Vein endothelial cell (primary cell): Measurements from ENCODE around the gene GTF2IRD2. TPM values are rescaled to one million over a fixed set of nuclear protein-coding genes. Genes with fewer than 3 reads are reported as not detected.

Source experiments
- small RNA-seq: library from RNA; depleted of rRNA; stranded (forward); fragments of <200 nt; gene quantifications from one replicate; pipeline ENCODE3, GENCODE V24; 2012
- total RNA-seq: library from RNA; depleted of rRNA; stranded (reverse); fragments of >200 nt; gene quantifications from 2 replicates; pipeline ENCODE4 v1.2.3, GENCODE V29; 2012

The GTF2IRD2 gene
- 4.6 and 7.5 TPM in 2 replicates for total RNA-seq

DNA sequence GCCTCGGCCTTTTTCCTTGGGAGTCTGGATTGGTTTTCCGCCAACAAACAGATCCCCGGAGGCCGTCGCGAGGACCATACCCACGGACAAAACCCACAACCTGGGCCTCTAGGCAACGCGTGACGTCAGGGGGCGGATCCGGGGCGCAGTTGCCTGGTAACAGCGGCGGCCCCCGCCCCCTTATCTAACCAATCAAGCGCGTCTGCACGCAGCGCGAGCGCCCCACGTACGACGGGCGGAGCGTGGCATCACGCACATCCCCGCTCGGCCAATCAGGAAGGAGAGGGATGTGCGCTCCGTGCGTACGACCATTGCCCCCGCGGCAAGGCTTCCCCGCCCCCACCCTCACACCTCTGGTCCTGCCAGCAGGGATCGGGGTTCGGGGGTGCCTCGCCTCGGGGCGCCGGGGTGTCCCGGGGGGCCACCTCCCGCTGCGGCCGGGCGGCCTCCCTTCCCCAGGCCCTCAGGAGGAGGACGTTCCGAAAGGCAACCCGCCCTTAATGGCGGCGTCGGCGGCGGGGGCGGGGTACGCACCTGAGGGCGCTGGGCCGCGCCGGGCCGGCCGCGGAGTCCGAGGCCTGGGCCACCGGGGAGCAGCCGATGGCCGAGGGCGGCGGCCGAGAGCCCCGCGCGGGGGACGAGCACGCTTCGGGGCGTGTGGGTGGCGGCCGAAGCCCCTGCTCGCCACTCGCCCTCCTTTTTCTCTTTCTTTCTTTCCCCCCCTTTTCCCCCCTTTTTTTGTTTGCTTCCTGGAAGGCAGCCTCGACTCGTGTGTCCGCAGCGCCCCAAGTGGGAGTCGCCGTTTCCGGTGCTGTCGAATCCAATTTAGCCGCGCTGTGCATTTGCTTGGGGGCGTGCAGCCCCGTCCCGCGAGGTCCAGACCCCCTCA is at the start of gene GTF2IRD2:
Gene GTF2IRD2, minus strand, starts transcription at position 773 of the 889 bp plus-strand sequence. CDS start 15,227 bp downstream, outside the sequence.

DNA sequence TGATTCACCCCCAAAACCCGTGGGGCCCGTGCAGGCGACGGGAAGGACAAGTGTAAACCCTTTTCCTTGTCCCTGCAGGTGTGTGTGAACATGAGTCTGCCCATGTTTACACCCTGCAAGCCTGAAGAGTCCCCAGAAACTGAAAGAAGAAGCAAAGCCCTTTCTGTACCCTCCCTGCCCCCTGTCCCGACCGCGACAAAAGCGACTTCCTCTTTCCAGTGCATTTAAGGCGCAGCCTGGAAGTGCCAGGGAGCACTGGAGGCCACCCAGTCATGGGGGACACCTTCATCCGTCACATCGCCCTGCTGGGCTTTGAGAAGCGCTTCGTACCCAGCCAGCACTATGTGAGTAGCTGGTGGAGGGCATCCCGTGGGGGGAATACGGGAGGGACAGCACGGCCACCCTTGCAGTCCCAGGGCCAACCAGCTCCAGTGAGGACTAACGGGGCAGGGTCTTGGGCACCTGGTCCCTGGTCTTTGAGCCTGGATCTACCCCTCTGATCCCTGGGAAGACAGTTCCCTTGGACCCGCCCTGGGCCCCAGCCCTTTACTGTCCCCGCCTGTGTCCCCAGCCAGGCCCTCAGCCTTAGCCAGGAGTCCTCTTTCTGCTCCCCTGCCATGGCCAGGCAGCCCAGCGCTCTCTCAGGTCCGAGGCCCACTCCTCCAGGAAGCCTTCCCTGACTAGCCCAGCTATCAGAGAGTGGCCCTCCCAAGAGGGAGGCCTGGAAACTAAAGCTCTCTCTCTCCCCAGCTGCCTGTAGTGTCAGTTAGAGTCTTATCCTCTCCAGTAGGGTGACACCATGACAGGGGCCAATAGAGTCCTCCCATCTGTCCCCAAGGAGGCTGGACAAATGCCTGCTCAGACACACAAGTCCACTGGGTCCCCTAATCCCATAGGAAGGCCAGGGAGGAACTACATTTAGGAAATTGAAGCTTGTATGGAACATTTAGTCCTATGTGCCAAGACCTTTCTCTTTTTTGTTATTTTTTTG is 77.3 kb downstream of the GTF2IRD2 start, which contains the start of gene NCF1:
Gene NCF1, plus strand, starts transcription at position 252 of the 991 bp plus-strand sequence. Its CDS starts 21 bp downstream, at position 273.

Small RNA genes within 50 kb of the gene (small RNA-seq; reads per million reads assigned to genes)
- not detected for gene RF00019

Other genes starting within 250 kb of the GTF2IRD2 start
- 141 and 151 TPM in 2 replicates for gene GTF2I, start 193.9 kb downstream of the GTF2IRD2 start, total RNA-seq
- gene NCF1, start 77.6 kb downstream of the GTF2IRD2 start, total RNA-seq = not detected in 2 replicates
- gene CASTOR2, start 113.1 kb upstream of the GTF2IRD2 start, total RNA-seq = 17.4 and 20.3 TPM in 2 replicates
- 44.4 and 56.2 TPM in 2 replicates for gene RCC1L, start 222.2 kb upstream of the GTF2IRD2 start, total RNA-seq
- gene GTF2IRD2B, start 241.0 kb upstream of the GTF2IRD2 start, total RNA-seq = 16.0 and 23.5 TPM in 2 replicates